22Rv1 (cell line): ENCODE measurements around the gene KRTAP12-3.

Experiments
- ZFX ChIP-seq: fragments of 450-650 bp; IDR thresholded peaks from 2 replicates; pipeline ENCODE4 v1.6.1; 2017; ENCODE audit warnings: antibody characterized with exemption, borderline replicate concordance
- TF ChIP-seq, protein P1 (sequence below): fragments of 450-650 bp; IDR thresholded peaks from 2 replicates; pipeline ENCODE4 v1.5.1; 2017; ENCODE audit warnings: mild to moderate bottlenecking

GRCh38 chr21:44636209-44637017 lies 21.3 kb upstream of the KRTAP12-3 start:
- TF ChIP-seq, protein P1, sequence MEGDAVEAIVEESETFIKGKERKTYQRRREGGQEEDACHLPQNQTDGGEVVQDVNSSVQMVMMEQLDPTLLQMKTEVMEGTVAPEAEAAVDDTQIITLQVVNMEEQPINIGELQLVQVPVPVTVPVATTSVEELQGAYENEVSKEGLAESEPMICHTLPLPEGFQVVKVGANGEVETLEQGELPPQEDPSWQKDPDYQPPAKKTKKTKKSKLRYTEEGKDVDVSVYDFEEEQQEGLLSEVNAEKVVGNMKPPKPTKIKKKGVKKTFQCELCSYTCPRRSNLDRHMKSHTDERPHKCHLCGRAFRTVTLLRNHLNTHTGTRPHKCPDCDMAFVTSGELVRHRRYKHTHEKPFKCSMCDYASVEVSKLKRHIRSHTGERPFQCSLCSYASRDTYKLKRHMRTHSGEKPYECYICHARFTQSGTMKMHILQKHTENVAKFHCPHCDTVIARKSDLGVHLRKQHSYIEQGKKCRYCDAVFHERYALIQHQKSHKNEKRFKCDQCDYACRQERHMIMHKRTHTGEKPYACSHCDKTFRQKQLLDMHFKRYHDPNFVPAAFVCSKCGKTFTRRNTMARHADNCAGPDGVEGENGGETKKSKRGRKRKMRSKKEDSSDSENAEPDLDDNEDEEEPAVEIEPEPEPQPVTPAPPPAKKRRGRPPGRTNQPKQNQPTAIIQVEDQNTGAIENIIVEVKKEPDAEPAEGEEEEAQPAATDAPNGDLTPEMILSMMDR = no peak
- TF ChIP-seq ZFX = no peak
